HCT116 (cell line): ENCODE measurements around the gene PRKG1. TPM values are rescaled to one million over a fixed set of nuclear protein-coding genes. Genes with fewer than 3 reads are reported as not detected.

Experiments used
- ATAC-seq: fragments of 200-7000 bp; cut with Tn5 transposase; 2 replicates; pipeline ENCODE4 v1.9.1; 2020; ENCODE audit warnings: mild to moderate bottlenecking, moderate library complexity
- BruUV-seq: library from RNA; stranded (reverse); fragments of 400-500 nt; replicated peaks from 2 replicates; lab custom pipeline; 2021; lab: Mats Ljungman, UMichigan
- CTCF ChIA-PET: fragments of 300-600 bp; sonication (Branson Sonifier 250); formaldehyde crosslinking; loops from one replicate; lab custom pipeline; 2021; ENCODE audit warnings: antibody characterized with exemption; lab: Charles Lee
- POLR2A ChIA-PET: fragments of 300-600, 350-600 bp; sonication (Branson Sonifier 250); formaldehyde crosslinking; loops from one replicate; lab custom pipeline; 2021; ENCODE audit warnings: antibody characterized with exemption; lab: Charles Lee
- RAD21 ChIA-PET, 2 experiments: fragments of 300-600 bp; sonication (Branson Sonifier 250); formaldehyde crosslinking; loops; one replicate each; lab custom pipeline; 2023; ENCODE audit warnings: low total read pairs in 2 of 2; ENCODE audit not compliant: uncharacterized antibody in 2 of 2, unreplicated experiment in 2 of 2, low non-redundant PET in 1 of 2; lab: Charles Lee
- DNase-seq: peaks from one replicate; pipeline ENCODE4 v3.0.0-alpha.2; 2010; ENCODE audit warnings: low read depth, low spot score
- H2AFZ ChIP-seq: fragments of 200-600 bp; shearing (Covaris generic), sonication (generic); 2 replicates; pipeline ENCODE4 v1.6.1; 2017; ENCODE audit warnings: low read depth, mixed run types, mixed read lengths, antibody characterized with exemption, low read length; ENCODE audit not compliant: poor library complexity, severe bottlenecking
- H3K27ac ChIP-seq: 2 replicates; pipeline ENCODE4 v1.5.1; 2012; ENCODE audit warnings: low read depth, low read length
- H3K27me3 ChIP-seq: fragments of 200-600 bp; sonication (generic); 2 replicates; pipeline ENCODE4 v1.6.1; 2016; ENCODE audit warnings: mixed run types, low read length, mixed read lengths; ENCODE audit not compliant: insufficient read depth
- H3K36me3 ChIP-seq, 2 experiments: fragments of 200-500 bp in 1 of 2; fragments of 200-600 bp in 1 of 2; sonication (Bioruptor generic) in 1 of 2; sonication (generic) in 1 of 2; 2 replicates each; pipeline versions ENCODE4 v1.5.1 to v1.6.1; 2014 to 2016; ENCODE audit warnings: low read length in 2 of 2, inconsistent platforms in 1 of 2, mixed read lengths in 1 of 2, mixed run types in 1 of 2; ENCODE audit not compliant: insufficient read depth in 2 of 2, control insufficient read depth in 1 of 2
- H3K4me1 ChIP-seq, 2 experiments: fragments of 200-600 bp in 1 of 2; sonication (generic) in 1 of 2; 2 replicates each; pipeline versions ENCODE4 v1.5.1 to v1.6.1; 2012 to 2017; ENCODE audit warnings: low read length in 2 of 2, inconsistent platforms in 1 of 2, mild to moderate bottlenecking in 1 of 2, mixed read lengths in 1 of 2, mixed run types in 1 of 2, moderate library complexity in 1 of 2; ENCODE audit not compliant: insufficient read depth in 2 of 2, control insufficient read depth in 1 of 2
- H3K4me2 ChIP-seq: fragments of 200-600 bp; sonication (generic); 2 replicates; pipeline ENCODE4 v1.6.1; 2017; ENCODE audit warnings: mixed run types, low read length, mixed read lengths
- H3K4me3 ChIP-seq, 2 experiments: fragments of 200-600 bp in 1 of 2; sonication (generic) in 1 of 2; replicated peaks in 1 of 2; 2 replicates each; pipeline ENCODE4 v1.5.1; 2011 to 2016; ENCODE audit warnings: low read length in 2 of 2, control low read depth in 1 of 2, low read depth in 1 of 2, mild to moderate bottlenecking in 1 of 2, mixed read lengths in 1 of 2, mixed run types in 1 of 2
- H3K79me2 ChIP-seq: fragments of 200-600 bp; sonication (generic); 2 replicates; pipeline ENCODE4 v1.6.1; 2017; ENCODE audit warnings: mild to moderate bottlenecking, mixed run types, low read length, moderate library complexity, mixed read lengths; ENCODE audit not compliant: insufficient read depth
- H3K9ac ChIP-seq: fragments of 200-600 bp; sonication (generic); 2 replicates; pipeline ENCODE4 v1.6.1; 2016; ENCODE audit warnings: low read length, mixed read lengths
- H3K9me2 ChIP-seq: fragments of 200-600 bp; sonication (generic), shearing (Covaris generic); 2 replicates; pipeline ENCODE4 v1.6.1; 2017; ENCODE audit warnings: mixed run types, mild to moderate bottlenecking, moderate library complexity; ENCODE audit not compliant: insufficient read depth
- H3K9me3 ChIP-seq, 2 experiments: fragments of 200-500 bp in 1 of 2; fragments of 200-600 bp in 1 of 2; sonication (Bioruptor generic) in 1 of 2; sonication (generic) in 1 of 2; 2 replicates each; pipeline ENCODE4 v1.6.1; 2014 to 2017; ENCODE audit warnings: low read length in 2 of 2, mixed read lengths in 2 of 2, inconsistent platforms in 1 of 2, low read depth in 1 of 2, mild to moderate bottlenecking in 1 of 2, mixed run types in 1 of 2, moderate library complexity in 1 of 2; ENCODE audit not compliant: control insufficient read depth in 1 of 2, insufficient read depth in 1 of 2
- H4K20me1 ChIP-seq: fragments of 200-600 bp; sonication (generic), shearing (Covaris generic); 2 replicates; pipeline ENCODE4 v1.6.1; 2017; ENCODE audit warnings: mixed run types, mild to moderate bottlenecking, moderate library complexity; ENCODE audit not compliant: insufficient read depth
- CEBPB ChIP-seq: IDR thresholded peaks from 2 replicates; pipeline ENCODE4 v1.6.1; 2012; ENCODE audit warnings: low read depth
- ELF1 ChIP-seq: IDR thresholded peaks from 2 replicates; pipeline ENCODE4 v1.6.1; 2012; ENCODE audit warnings: low read depth, borderline replicate concordance
- POLR2A ChIP-seq: IDR thresholded peaks from 2 replicates; pipeline ENCODE4 v1.7.0; 2011; ENCODE audit warnings: borderline replicate concordance; ENCODE audit not compliant: insufficient read depth, insufficient read length; ENCODE audit errors: extremely low read depth
- intact Hi-C: fragments of 100-400 bp; cut with micrococcal nuclease; formaldehyde crosslinking; loops from 2 replicates; pipeline ENCODE4 v1.10.0; 2022
- total RNA-seq: library from RNA; stranded (reverse); gene quantifications from one replicate; pipeline ENCODE4 v1.2.1, GENCODE V29; 2021; ENCODE audit not compliant: unreplicated experiment
- TF ChIP-seq, protein P1 (sequence below): IDR thresholded peaks from 2 replicates; pipeline ENCODE4 v1.6.1; 2012; ENCODE audit warnings: low read depth
- TF ChIP-seq, protein P2 (sequence below): IDR thresholded peaks from 2 replicates; pipeline ENCODE4 v1.6.1; 2012

Gene PRKG1
- total RNA-seq, 1 experiment from 2014 or later: 1.4 TPM

DNA sequence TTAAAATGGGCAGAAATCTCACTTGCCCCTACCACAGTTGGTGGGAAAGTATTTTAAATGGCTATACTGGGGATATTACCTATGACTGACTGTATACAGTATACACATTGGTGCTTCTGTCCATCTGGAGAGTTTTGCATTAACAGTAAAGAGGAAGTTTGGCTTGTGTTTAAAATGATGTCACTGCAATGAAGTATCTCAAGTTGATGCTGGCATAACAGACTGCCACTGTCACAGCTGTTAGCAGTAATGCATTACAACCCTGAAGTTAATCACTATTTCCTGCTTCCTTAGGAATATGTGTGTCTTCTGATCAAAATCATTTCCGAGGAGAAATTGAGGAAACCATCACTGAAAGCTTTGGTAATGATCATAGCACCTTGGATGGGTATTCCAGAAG, 1241.7 kb downstream of the PRKG1 start:
- H3K9ac ChIP-seq: peak overlapping the region; percentile 84
- DNase-seq (no peak), ATAC-seq (no peak)
- intact Hi-C loops: no loop called here
- ChIA-PET POLR2A (interaction anchor here (0.9 to 3.6 kb wide), 5 partner anchors 11 to 227 kb away, joined by 3 to 33 read pairs (median 6); no protein-coding TSS in a partner anchor), CTCF (interaction anchor here (3.9 kb wide), 1 partner anchor 171 kb away, joined by 36 read pairs; no protein-coding TSS in a partner anchor), RAD21 (no interaction called here)
- no peaks in the 10 kb centered on the region for H3K9me2 ChIP-seq
- H3K27ac ChIP-seq: peak overlapping the region; percentile 96
- BruUV-seq: no TSS peak
- peak overlapping the region; percentile 99 for H3K4me2 ChIP-seq
- no peaks in the 10 kb centered on the region; the same call in 1 of the 2 replicates for H4K20me1 ChIP-seq
- H3K79me2 ChIP-seq: peaks cover 38% of the 10 kb centered on the region
- no peaks in the 10 kb centered on the region for H3K27me3 ChIP-seq
- peaks cover 0 to 21% of the 10 kb centered on the region in 2 experiments; a peak in 2 of 4 replicates for H3K36me3 ChIP-seq
- no peaks in the 10 kb centered on the region for H3K9me3 ChIP-seq
- peaks cover 66 to 86% of the 10 kb centered on the region in 2 experiments for H3K4me1 ChIP-seq
- H3K4me3 ChIP-seq: peak overlapping the region; percentile 78 to 93
- H2AFZ ChIP-seq: no peak overlapping the region
- peak; percentile 0 for TF ChIP-seq POLR2A
- TF ChIP-seq, protein P1, sequence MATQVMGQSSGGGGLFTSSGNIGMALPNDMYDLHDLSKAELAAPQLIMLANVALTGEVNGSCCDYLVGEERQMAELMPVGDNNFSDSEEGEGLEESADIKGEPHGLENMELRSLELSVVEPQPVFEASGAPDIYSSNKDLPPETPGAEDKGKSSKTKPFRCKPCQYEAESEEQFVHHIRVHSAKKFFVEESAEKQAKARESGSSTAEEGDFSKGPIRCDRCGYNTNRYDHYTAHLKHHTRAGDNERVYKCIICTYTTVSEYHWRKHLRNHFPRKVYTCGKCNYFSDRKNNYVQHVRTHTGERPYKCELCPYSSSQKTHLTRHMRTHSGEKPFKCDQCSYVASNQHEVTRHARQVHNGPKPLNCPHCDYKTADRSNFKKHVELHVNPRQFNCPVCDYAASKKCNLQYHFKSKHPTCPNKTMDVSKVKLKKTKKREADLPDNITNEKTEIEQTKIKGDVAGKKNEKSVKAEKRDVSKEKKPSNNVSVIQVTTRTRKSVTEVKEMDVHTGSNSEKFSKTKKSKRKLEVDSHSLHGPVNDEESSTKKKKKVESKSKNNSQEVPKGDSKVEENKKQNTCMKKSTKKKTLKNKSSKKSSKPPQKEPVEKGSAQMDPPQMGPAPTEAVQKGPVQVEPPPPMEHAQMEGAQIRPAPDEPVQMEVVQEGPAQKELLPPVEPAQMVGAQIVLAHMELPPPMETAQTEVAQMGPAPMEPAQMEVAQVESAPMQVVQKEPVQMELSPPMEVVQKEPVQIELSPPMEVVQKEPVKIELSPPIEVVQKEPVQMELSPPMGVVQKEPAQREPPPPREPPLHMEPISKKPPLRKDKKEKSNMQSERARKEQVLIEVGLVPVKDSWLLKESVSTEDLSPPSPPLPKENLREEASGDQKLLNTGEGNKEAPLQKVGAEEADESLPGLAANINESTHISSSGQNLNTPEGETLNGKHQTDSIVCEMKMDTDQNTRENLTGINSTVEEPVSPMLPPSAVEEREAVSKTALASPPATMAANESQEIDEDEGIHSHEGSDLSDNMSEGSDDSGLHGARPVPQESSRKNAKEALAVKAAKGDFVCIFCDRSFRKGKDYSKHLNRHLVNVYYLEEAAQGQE: no peak
- TF ChIP-seq CEBPB: no peak
- TF ChIP-seq ELF1: no peak
- TF ChIP-seq, protein P2, sequence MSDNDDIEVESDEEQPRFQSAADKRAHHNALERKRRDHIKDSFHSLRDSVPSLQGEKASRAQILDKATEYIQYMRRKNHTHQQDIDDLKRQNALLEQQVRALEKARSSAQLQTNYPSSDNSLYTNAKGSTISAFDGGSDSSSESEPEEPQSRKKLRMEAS: 0 out of 2 replicates have a peak, but pooled peaks have one; percentile 12
